HEK293 (cell line): ENCODE measurements around the gene EXT2.

Experiments
- HOXA7 ChIP-seq: sonication (generic); formaldehyde crosslinking; IDR thresholded peaks from 2 replicates; pipeline ENCODE4 v1.8.1; 2022; ENCODE audit warnings: missing genetic modification reagents, borderline replicate concordance
- HOXC10 ChIP-seq: sonication (generic); formaldehyde crosslinking; IDR thresholded peaks from 2 replicates; pipeline ENCODE4 v1.8.1; 2023; ENCODE audit warnings: mild to moderate bottlenecking, missing genetic modification reagents
- SCRT2 ChIP-seq: fragments of 450-650 bp; formaldehyde crosslinking; IDR thresholded peaks from 2 replicates; pipeline ENCODE4 v1.5.1; 2016; ENCODE audit warnings: missing biosample characterization, missing genetic modification characterization
- ZBTB21 ChIP-seq: fragments of 450-650 bp; formaldehyde crosslinking; IDR thresholded peaks from 2 replicates; pipeline ENCODE4 v1.5.1; 2017; ENCODE audit warnings: missing biosample characterization, missing genetic modification characterization
- ZEB2 ChIP-seq: fragments of 450-650 bp; formaldehyde crosslinking; IDR thresholded peaks from 2 replicates; pipeline ENCODE4 v1.5.1; 2016; ENCODE audit warnings: missing biosample characterization, missing genetic modification characterization
- ZNF274 ChIP-seq, 2 experiments: fragments of 200-500 bp in 1 of 2; fragments of 450-650 bp in 1 of 2; sonication (Bioruptor generic) in 1 of 2; formaldehyde crosslinking in 1 of 2; IDR thresholded peaks; 2 replicates each; pipeline versions ENCODE4 v1.5.1 to v1.6.1; 2014 to 2016; ENCODE audit warnings: borderline replicate concordance in 1 of 2, inconsistent platforms in 1 of 2, low read length in 1 of 2, missing biosample characterization in 1 of 2, missing genetic modification characterization in 1 of 2
- ZNF311 ChIP-seq: fragments of 450-650 bp; formaldehyde crosslinking; IDR thresholded peaks from 2 replicates; pipeline ENCODE4 v1.5.1; 2017; ENCODE audit warnings: missing biosample characterization, missing genetic modification characterization, borderline replicate concordance
- ZNF37A ChIP-seq: fragments of 450-650 bp; IDR thresholded peaks from 2 replicates; pipeline ENCODE4 v1.5.1; 2018; ENCODE audit warnings: missing biosample characterization, missing genetic modification characterization
- ZNF561 ChIP-seq: fragments of 450-650 bp; IDR thresholded peaks from 2 replicates; pipeline ENCODE4 v1.5.1; 2018; ENCODE audit warnings: missing biosample characterization, missing genetic modification characterization, borderline replicate concordance
- TF ChIP-seq, protein P1 (sequence below): fragments of 450-650 bp; formaldehyde crosslinking; IDR thresholded peaks from 2 replicates; pipeline ENCODE4 v1.5.1; 2016; ENCODE audit warnings: missing biosample characterization, missing genetic modification characterization
- TF ChIP-seq, protein P2 (sequence below): fragments of 450-650 bp; formaldehyde crosslinking; IDR thresholded peaks from 2 replicates; pipeline ENCODE4 v1.5.1; 2016; ENCODE audit warnings: missing biosample characterization, missing genetic modification characterization, low read depth
- TF ChIP-seq, protein P3 (sequence below): fragments of 450-650 bp; formaldehyde crosslinking; IDR thresholded peaks from 2 replicates; pipeline ENCODE4 v1.5.1; 2016; ENCODE audit warnings: missing biosample characterization, missing genetic modification characterization
- TF ChIP-seq, protein P4 (sequence below): fragments of 450-650 bp; formaldehyde crosslinking; IDR thresholded peaks from 2 replicates; pipeline ENCODE4 v1.5.1; 2017; ENCODE audit warnings: missing biosample characterization, missing genetic modification characterization

DNA sequence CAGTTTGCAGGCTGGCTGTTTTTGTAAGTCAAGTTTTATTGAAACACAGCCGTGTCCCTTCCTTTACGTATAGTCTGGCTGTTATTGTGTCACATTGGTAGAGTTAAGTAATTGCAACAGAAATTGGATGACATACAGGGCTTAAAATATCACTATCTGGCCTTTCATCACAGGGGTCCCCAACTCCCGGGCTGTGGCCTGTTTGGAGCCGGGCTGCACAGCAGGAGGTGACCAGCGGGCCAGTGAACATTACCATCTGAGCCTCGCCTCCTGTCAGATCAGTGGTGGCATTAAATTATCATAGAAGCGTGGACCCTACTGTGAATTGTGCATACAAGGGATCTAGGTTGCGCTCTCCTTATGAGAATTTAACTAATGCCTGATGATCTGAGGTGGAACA is 31.7 kb downstream of the EXT2 start:
- TF ChIP-seq, protein P1, sequence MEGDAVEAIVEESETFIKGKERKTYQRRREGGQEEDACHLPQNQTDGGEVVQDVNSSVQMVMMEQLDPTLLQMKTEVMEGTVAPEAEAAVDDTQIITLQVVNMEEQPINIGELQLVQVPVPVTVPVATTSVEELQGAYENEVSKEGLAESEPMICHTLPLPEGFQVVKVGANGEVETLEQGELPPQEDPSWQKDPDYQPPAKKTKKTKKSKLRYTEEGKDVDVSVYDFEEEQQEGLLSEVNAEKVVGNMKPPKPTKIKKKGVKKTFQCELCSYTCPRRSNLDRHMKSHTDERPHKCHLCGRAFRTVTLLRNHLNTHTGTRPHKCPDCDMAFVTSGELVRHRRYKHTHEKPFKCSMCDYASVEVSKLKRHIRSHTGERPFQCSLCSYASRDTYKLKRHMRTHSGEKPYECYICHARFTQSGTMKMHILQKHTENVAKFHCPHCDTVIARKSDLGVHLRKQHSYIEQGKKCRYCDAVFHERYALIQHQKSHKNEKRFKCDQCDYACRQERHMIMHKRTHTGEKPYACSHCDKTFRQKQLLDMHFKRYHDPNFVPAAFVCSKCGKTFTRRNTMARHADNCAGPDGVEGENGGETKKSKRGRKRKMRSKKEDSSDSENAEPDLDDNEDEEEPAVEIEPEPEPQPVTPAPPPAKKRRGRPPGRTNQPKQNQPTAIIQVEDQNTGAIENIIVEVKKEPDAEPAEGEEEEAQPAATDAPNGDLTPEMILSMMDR: no peak
- TF ChIP-seq, protein P2, sequence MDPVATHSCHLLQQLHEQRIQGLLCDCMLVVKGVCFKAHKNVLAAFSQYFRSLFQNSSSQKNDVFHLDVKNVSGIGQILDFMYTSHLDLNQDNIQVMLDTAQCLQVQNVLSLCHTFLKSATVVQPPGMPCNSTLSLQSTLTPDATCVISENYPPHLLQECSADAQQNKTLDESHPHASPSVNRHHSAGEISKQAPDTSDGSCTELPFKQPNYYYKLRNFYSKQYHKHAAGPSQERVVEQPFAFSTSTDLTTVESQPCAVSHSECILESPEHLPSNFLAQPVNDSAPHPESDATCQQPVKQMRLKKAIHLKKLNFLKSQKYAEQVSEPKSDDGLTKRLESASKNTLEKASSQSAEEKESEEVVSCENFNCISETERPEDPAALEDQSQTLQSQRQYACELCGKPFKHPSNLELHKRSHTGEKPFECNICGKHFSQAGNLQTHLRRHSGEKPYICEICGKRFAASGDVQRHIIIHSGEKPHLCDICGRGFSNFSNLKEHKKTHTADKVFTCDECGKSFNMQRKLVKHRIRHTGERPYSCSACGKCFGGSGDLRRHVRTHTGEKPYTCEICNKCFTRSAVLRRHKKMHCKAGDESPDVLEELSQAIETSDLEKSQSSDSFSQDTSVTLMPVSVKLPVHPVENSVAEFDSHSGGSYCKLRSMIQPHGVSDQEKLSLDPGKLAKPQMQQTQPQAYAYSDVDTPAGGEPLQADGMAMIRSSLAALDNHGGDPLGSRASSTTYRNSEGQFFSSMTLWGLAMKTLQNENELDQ: no peak
- TF ChIP-seq ZNF274 (IDR thresholded peaks at IDR 0.05; ENCODE audit: low read length): no peak
- TF ChIP-seq ZNF274 (tag by site-specific recombination; IDR thresholded peaks at IDR 0.05; ENCODE audit: borderline replicate concordance): no peak
- TF ChIP-seq, protein P3, sequence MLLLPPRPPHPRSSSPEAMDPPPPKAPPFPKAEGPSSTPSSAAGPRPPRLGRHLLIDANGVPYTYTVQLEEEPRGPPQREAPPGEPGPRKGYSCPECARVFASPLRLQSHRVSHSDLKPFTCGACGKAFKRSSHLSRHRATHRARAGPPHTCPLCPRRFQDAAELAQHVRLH (tag by site-specific recombination): no peak
- no peak for TF ChIP-seq ZNF311 (tag by site-specific recombination)
- no peak for TF ChIP-seq SCRT2 (tag by site-specific recombination)
- no peak for TF ChIP-seq ZBTB21 (tag by site-specific recombination)
- TF ChIP-seq ZNF561 (tag by site-specific recombination): no peak
- TF ChIP-seq HOXC10: no peak
- TF ChIP-seq ZNF37A (tag by site-specific recombination): no peak
- TF ChIP-seq, protein P4, sequence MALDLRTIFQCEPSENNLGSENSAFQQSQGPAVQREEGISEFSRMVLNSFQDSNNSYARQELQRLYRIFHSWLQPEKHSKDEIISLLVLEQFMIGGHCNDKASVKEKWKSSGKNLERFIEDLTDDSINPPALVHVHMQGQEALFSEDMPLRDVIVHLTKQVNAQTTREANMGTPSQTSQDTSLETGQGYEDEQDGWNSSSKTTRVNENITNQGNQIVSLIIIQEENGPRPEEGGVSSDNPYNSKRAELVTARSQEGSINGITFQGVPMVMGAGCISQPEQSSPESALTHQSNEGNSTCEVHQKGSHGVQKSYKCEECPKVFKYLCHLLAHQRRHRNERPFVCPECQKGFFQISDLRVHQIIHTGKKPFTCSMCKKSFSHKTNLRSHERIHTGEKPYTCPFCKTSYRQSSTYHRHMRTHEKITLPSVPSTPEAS (tag by site-specific recombination): no peak
- TF ChIP-seq ZEB2 (tag by site-specific recombination): no peak
- no peak for TF ChIP-seq HOXA7 (CRISPR knock-in tag)
